Activated T-cell treated with anti-CD3 and anti-CD28 coated beads, Interleukin-2, amount 50 U/mL, for 4 hours (primary cell): ENCODE results near the gene POLG. TPM values are rescaled to one million over a fixed set of nuclear protein-coding genes. Genes with fewer than 3 reads are reported as not detected.
A peak's percentile ranks its signal among the peaks of the same experiment; 100 is the strongest.

Source experiments
- ATAC-seq, 2 donors: fragments of 200-7000 bp; cut with Tn5 transposase; one replicate each; pipeline ENCODE4 v1.10.0; 2021
- DNase-seq: peaks from one replicate; pipeline ENCODE4 v3.0.0-alpha.2; 2020
- H3K27me3 Mint-ChIP-seq: one replicate; pipeline ENCODE4 v1.8.0; 2021; ENCODE audit warnings: low read depth, mixed read lengths
- H3K36me3 Mint-ChIP-seq: one replicate; pipeline ENCODE4 v1.8.0; 2022; ENCODE audit warnings: mixed read lengths; ENCODE audit not compliant: insufficient read depth
- H3K4me1 Mint-ChIP-seq: one replicate; pipeline ENCODE4 v1.8.0; 2021; ENCODE audit warnings: low read depth, mixed read lengths
- H3K4me3 Mint-ChIP-seq: one replicate; pipeline ENCODE4 v1.8.0; 2021; ENCODE audit warnings: mild to moderate bottlenecking, moderate library complexity, mixed read lengths
- H3K9me3 Mint-ChIP-seq: one replicate; pipeline ENCODE4 v1.8.0; 2021; ENCODE audit warnings: mixed read lengths
- total RNA-seq, 3 donors: library from RNA; stranded (reverse); gene quantifications; one replicate each; pipeline ENCODE4 v1.2.1, GENCODE V29; 2021

Gene POLG
- total RNA-seq, 3 donors from 2014 or later = 119 to 142 (median 119) TPM

DNA sequence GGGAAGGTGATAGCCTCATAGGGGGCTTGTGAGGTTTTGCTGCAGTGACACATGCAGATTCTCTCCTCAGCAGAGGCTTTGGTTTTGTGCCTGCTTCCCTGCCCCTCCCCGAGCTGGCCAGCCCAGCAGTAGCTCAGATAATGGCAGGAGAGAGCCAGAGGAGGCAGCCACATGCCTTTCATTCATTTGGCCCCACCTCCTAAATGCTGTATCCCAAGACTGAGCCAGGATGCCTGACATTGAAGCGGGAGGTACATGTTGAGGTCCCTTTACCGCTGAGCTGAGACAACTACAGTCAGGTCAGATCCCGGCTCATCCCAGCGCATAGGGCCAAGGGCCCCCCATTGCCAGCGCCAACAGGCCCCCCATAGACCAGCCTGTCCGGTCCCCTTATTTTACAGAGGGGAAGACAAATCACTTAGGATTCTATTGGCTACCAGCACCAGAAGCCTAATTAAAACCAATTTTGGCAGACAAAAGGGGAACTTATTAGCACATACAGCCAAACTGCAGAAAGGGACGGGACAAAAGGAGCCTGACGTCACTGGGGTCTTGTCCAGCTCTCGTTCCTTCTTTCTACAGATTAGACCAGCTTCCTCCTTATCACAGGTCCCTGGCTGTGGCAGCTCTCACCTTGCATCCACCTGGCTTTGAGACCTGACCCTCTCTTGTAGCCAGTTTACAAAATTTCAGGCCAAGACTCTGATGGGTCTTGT is 12.1 kb upstream of the POLG start:
- DNase-seq = no peak
- Mint-ChIP-seq H3K4me3 (no peak overlapping the region), H3K27me3 (peaks cover 6% of the 10 kb centered on the region), H3K36me3 (no peaks in the 10 kb centered on the region), H3K4me1 (peaks cover 9% of the 10 kb centered on the region), H3K9me3 (no peaks in the 10 kb centered on the region)
- no peak for ATAC-seq

DNA sequence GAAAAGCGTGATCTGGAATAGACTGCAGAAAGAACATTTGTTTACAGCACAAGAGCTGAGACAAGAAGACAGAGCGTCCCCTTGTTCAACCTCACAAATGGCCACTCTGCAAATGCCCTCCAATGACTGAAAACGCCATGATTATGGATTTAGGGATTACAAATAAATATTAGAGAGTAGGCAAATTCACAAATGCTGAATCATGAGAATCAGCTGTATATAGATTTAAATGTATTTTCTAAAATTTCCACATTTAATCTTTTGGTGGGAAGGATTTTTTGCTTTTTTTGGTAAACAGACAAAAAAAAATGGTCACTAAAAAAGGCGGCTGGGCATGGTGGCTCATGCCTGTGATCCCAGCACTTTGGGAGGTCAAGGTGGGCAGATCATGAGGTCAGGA is 10.6 kb upstream of the POLG start:
- H3K27me3 Mint-ChIP-seq = peaks cover 6% of the 10 kb centered on the region
- DNase-seq (no peak), ATAC-seq (no peak)
- no peaks in the 10 kb centered on the region for H3K36me3 Mint-ChIP-seq
- peaks cover 9% of the 10 kb centered on the region for H3K4me1 Mint-ChIP-seq
- no peaks in the 10 kb centered on the region for H3K9me3 Mint-ChIP-seq
- H3K4me3 Mint-ChIP-seq = no peak overlapping the region

DNA sequence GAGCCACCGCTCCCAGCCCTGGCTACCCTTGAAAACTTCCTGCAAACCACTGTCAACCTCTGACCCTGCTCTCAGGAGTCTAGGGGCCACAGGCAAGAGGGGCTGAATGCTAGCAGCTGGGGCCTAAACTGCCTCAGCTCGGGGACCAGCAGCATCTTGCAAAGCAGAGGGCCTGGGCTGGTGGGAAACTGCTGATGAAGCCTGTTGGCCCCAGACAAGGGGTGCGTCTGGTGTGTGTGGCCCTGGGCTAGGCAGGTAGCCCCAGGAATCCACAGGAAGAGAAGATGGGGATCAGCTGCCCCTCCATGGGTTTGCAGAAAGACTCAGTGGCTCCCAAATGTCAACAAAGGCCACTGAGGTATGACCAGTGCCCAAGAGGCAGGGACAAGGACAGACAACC is 8.2 kb upstream of the POLG start:
- DNase-seq (no peak), ATAC-seq (no peak)
- Mint-ChIP-seq H3K9me3 (no peaks in the 10 kb centered on the region), H3K36me3 (no peaks in the 10 kb centered on the region), H3K27me3 (peaks cover 4% of the 10 kb centered on the region), H3K4me1 (peaks cover under 1% of the 10 kb centered on the region), H3K4me3 (no peak overlapping the region)

DNA sequence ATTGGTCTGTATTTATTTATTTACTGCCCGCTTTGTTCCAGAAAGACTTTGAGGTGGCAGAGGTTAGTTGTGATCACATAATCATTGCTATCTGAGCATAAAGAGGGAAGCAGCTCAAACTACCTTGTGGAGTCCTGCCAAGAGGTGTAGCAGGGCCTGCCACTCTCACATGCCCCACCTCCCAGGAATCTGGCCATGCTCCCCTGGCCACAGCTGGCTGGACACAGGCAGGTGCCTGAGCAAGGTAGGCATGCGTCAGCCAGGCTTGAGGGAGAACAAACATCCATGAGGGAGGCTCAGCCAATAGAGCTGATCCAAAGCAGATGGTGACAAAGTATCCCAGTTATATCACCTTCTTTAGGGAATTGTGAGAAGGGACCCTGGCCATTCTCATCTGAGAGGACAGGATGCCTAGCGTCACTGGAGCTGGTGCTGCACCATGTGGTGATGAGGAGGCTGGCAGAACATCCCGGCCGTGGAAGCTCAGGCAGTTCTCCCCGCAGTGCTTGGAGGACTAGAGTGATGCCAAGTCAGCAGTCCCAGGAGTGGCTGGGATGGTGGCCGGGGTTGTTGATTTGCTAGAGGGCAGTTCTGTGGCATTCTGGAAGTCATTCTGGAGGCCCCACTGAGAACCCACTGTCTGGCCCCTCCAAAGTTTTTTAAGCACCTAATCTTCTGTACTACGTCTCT is 6.8 kb upstream of the POLG start:
- no peak overlapping the region for H3K4me3 Mint-ChIP-seq
- H3K9me3 Mint-ChIP-seq = no peaks in the 10 kb centered on the region
- H3K36me3 Mint-ChIP-seq = no peaks in the 10 kb centered on the region
- peaks cover 2% of the 10 kb centered on the region for H3K4me1 Mint-ChIP-seq
- no peak for ATAC-seq
- DNase-seq = no peak
- peaks cover 4% of the 10 kb centered on the region for H3K27me3 Mint-ChIP-seq

DNA sequence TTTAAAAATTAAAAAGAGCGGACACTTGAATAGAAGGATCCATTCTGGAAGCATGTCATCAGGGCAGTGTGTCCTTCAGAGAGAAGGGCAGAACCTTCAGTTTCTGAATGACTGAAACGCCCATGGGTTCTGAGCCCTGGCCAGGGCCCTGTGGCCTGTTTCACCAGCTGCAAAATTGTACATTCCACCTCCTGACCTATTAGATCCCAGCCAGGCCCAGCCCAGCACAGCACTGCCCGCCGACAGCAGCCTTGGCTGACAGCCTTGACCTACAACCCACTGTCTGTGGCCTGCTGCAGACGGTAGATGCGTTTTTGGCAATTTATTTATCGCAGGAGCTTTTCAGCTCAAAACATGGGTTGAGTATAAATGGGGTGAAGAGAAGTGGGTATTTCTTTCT is 5.9 kb upstream of the POLG start:
- no peak for DNase-seq
- Mint-ChIP-seq H3K27me3 (peaks cover 4% of the 10 kb centered on the region), H3K36me3 (no peaks in the 10 kb centered on the region), H3K4me3 (no peak overlapping the region), H3K9me3 (no peaks in the 10 kb centered on the region), H3K4me1 (peaks cover 3% of the 10 kb centered on the region)
- ATAC-seq = no peak

DNA sequence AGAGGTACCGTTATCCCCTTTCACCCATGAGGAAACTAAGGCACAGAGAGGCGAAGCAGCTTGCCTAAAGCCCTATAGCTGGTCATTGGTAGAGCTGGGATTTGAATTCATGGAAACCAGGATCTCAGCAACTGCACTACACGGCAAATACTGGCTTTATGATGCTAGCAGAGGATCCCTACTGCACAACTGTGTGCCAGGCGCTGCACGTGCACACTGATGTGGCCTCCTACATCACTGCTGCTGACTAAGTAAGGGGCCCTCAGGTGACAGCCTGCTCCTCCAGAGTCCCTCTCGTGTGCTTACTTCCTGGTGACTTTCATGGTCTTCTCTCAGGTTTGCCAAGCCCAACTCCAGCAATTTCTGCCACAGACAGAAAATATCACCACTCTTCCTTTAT is 3.4 kb upstream of the POLG start:
- H3K4me1 Mint-ChIP-seq = peaks cover 15% of the 10 kb centered on the region
- H3K4me3 Mint-ChIP-seq = no peak overlapping the region
- no peaks in the 10 kb centered on the region for H3K9me3 Mint-ChIP-seq
- no peaks in the 10 kb centered on the region for H3K36me3 Mint-ChIP-seq
- ATAC-seq = no peak
- no peak for DNase-seq
- peaks cover 4% of the 10 kb centered on the region for H3K27me3 Mint-ChIP-seq

DNA sequence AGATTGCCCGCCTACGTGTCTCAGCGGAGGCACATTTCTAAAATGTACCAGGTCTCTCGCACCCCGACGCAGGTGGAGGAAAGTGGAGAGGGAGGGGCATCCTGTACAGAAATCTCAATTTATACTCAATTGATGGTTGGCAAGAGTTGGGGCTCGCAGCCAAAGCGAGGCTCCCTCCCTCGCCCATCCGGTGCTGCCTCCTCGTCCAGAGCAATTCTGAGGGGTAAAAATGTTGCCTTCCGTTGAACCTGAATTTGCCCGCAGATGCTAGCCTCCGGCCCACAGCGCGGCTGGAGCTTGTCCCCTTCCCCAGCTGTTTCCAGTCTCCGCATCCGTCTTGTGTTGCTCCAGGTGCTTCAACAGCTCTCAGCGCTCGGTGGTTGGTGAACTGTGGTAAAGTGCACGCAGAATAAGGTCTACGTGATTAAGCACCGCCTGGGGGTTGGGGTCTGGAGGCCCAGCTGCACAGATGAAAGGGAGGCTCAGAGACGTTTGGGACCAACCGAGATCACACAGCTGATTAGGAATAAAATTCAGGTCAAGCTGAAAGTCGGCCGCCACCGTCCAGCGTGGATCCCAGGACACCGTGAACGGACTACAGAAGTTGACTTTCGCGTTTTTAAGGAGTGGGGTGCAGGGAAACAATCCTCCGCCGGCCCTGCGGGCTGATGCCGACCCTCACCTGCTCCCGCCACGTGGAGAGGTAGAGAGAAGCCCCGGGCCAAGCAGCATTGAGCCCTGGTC is 846 bp upstream of the POLG start:
- peaks cover 4% of the 10 kb centered on the region for H3K27me3 Mint-ChIP-seq
- peaks cover 20% of the 10 kb centered on the region for H3K36me3 Mint-ChIP-seq
- no peaks in the 10 kb centered on the region for H3K9me3 Mint-ChIP-seq
- H3K4me3 Mint-ChIP-seq = peak overlapping the region; percentile 82
- peaks cover 39% of the 10 kb centered on the region for H3K4me1 Mint-ChIP-seq
- DNase-seq (no peak), ATAC-seq (peak; percentile 16 to 17)

DNA sequence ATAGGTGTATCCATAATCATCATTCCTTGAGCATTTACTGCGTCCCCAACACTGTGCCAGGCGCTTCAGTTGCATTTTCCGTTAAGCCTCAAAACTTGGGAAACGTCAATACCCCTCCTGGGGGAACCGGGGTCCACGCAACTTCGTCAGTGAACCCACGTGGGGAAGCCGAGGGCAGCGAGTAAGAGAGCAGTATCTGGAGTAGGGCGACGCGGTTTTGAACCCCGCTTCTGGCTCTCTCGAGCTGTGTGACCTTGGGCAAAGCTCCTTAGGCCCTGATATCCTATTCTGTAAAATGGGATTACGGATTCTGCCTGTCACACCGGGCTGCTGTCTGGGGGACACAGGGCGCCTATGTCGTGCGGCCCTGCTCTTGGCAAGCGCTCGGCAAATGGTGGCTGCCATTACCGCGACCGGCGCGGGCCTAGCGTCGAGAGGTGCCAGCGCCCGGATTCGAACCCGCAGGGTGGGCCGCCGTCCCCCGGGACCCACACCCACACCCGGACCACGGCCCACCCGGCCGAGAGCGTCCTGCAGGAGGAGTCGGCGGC is 590 bp downstream of the POLG start:
- H3K27me3 Mint-ChIP-seq = peaks cover 4% of the 10 kb centered on the region
- H3K4me1 Mint-ChIP-seq = peaks cover 54% of the 10 kb centered on the region
- peak overlapping the region; percentile 82 for H3K4me3 Mint-ChIP-seq
- ATAC-seq (peak in 1 of 2 donors; percentile 32), DNase-seq (no peak)
- H3K36me3 Mint-ChIP-seq = peaks cover 30% of the 10 kb centered on the region
- H3K9me3 Mint-ChIP-seq = no peaks in the 10 kb centered on the region

DNA sequence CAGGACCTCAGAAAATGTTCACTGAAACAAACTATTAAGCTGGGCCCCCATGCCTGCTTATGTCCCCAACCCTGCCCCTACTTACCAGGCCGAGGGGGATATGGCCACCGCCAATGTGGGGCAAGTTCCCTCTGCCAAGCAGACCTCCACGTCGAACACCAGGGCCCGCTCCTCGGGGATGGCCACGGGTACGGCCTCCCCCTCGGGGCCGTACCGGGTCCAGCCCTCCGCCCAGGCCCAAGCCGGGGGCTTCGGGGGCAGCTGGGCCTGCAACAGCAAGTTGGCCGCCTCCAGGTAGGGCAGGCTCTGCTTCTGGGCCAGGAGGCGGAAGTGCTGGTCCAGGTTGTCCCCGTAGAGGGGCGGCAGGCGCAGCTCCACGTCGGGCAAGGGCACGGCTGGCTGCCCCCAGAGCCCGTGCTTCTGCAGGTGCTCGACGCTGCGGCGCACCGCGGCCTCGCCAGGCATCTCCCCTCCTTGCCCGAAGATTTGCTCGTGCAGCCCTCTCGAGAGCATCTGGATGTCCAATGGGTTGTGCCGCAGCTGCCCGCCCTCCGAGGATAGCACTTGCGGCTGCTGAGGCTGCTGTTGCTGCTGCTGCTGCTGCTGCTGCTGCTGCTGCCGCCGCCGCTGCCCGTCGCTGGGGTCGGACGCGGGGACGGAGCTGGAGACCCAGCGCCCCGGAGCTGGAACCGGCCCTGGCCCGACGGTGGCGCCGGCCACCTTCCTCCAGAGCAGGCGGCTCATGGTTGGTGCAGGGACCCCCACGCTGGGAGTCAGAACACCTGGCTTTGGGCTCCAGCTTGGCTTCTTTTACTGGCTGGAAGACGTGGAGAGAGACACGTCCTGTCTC is 1.4 kb downstream of the POLG start:
- peaks cover 31% of the 10 kb centered on the region for H3K36me3 Mint-ChIP-seq
- peak overlapping the region; percentile 82 for H3K4me3 Mint-ChIP-seq
- peaks cover 56% of the 10 kb centered on the region for H3K4me1 Mint-ChIP-seq
- DNase-seq (no peak), ATAC-seq (no peak)
- H3K9me3 Mint-ChIP-seq = no peaks in the 10 kb centered on the region
- peaks cover 4% of the 10 kb centered on the region for H3K27me3 Mint-ChIP-seq

DNA sequence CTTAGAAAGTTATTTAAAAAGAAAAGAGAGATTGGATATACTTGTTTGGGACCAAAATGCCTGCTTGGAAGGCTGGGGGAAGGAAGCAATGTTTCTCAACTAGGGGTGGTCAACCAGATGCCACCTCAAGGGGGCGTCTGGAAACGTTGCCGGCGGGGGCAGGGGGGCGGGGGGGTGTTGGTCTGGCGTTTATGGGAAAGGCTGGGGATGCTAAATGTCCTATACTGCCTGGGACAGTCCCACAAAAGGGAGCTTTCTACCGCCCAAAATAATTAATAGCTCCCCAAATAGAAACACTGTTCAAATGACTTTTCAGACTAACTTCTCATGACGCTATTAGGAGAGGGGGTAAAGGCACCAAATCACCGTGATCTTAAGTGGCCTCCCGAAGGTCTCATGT is 2.2 kb downstream of the POLG start:
- H3K4me1 Mint-ChIP-seq = peaks cover 56% of the 10 kb centered on the region
- DNase-seq = no peak

DNA sequence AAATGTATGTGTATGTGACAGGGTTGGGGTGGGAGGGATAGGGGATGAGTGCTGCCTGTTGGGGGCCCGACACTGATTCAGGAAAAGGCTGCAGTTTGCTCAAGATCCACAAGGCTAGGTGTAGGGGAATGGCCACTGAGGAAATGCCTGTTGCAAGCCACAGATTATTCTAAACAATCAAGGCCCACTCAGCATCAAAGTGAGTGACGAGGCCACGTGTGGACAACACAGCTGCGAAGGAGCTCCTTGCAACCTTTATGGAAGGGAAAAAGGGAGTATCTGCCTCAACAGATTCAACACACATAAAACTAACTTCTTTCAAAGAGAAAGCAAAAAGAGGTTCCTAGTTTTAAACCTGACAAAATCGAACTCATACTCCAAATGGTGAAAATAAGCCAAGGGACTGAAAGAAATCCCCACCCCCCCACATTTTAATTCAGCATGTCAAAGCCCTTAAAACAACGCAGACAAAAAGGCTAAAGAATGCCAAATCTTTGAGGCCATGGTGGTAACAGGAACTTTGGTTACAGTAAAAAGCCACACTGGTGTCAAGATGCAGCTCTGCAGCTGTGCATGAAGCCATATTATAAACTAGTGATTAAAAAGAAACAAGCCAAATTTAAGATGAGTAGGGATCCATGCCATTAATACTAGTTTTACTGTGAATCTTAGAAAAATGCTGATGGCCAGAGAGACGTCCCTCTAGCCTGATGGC is 3.6 kb downstream of the POLG start:
- ATAC-seq (no peak), DNase-seq (no peak)
- Mint-ChIP-seq H3K4me1 (peaks cover 56% of the 10 kb centered on the region), H3K9me3 (no peaks in the 10 kb centered on the region), H3K4me3 (peak overlapping the region; percentile 79), H3K36me3 (peaks cover 46% of the 10 kb centered on the region), H3K27me3 (peaks cover 4% of the 10 kb centered on the region)

More for the DNA sequence above, 2.2 kb downstream of the POLG start:
- no peak for ATAC-seq
- peak overlapping the region; percentile 79 for H3K4me3 Mint-ChIP-seq
- H3K36me3 Mint-ChIP-seq = peaks cover 37% of the 10 kb centered on the region
- peaks cover 4% of the 10 kb centered on the region for H3K27me3 Mint-ChIP-seq
- no peaks in the 10 kb centered on the region for H3K9me3 Mint-ChIP-seq

DNA sequence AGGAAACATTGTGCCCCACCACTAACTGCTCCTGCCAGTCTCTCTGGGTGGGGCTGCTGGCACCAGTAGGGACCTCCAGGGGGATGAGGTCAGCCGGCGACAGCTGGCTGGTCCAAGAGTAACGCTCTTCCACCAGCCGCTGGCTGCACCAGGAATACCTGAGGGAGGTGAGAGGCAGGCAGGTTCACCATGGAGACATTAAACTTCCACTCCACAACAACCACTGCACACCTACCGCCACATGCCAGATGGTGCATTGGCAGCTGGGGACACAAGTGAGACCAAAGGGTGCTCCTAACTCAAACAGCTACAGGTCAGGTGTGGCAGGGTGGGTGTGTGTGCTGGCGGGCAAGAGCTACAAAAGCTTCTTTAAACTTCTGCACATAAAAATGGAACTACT is 4.5 kb downstream of the POLG start:
- ATAC-seq (no peak), DNase-seq (no peak)
- Mint-ChIP-seq H3K9me3 (no peaks in the 10 kb centered on the region), H3K27me3 (peaks cover 4% of the 10 kb centered on the region), H3K4me3 (peak overlapping the region; percentile 79), H3K36me3 (peaks cover 47% of the 10 kb centered on the region), H3K4me1 (peaks cover 50% of the 10 kb centered on the region)

DNA sequence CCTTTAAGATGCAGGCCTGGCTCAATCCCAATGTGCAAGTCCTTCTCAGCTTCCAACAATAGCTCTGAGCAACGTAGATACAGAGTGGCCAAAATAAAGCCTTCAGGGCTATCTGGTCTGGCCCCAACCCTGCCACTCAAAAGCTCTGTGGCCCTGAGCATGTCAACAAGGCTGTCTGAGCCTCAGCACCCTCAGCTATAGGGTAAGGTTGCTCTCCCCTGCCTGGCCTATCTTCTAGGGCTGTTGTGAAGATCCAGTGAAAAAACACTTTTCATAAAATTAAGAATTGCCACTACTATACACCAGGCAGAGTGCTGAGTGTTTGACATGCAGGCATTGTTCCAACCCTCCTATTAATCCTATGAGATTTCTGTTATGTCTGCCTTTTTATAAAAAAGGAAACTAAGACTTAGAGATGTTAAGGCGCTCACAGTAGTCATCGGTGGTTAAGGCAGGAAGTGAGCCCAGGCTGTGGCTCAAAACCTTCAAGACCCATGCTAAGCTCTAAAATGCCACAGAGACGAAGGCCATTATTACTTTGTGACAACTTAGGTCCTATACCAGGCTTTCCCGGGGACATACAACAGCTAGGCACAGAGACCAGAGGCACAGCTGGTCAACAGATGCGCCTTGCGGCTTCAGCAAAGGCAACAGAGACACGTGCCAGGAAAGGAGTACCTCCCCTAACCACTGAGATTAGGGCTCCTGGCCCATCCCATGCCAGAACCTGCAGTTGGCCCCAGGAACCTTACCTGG is 5.1 kb downstream of the POLG start:
- Mint-ChIP-seq H3K27me3 (no peaks in the 10 kb centered on the region), H3K36me3 (peaks cover 51% of the 10 kb centered on the region), H3K4me1 (peaks cover 46% of the 10 kb centered on the region), H3K4me3 (peak overlapping the region; percentile 79), H3K9me3 (no peaks in the 10 kb centered on the region)
- ATAC-seq (peak; percentile 25 to 34), DNase-seq (no peak)
